HG03039 (cell line): ENCODE results near the gene SPIB.

Source experiments
- ATAC-seq: cut with Tn5 transposase; IDR thresholded peaks from one replicate; pipeline ENCODE4 v1.9.1; 2021; ENCODE audit warnings: mild to moderate bottlenecking, moderate library complexity; ENCODE audit not compliant: unreplicated experiment

SPIB gene

DNA sequence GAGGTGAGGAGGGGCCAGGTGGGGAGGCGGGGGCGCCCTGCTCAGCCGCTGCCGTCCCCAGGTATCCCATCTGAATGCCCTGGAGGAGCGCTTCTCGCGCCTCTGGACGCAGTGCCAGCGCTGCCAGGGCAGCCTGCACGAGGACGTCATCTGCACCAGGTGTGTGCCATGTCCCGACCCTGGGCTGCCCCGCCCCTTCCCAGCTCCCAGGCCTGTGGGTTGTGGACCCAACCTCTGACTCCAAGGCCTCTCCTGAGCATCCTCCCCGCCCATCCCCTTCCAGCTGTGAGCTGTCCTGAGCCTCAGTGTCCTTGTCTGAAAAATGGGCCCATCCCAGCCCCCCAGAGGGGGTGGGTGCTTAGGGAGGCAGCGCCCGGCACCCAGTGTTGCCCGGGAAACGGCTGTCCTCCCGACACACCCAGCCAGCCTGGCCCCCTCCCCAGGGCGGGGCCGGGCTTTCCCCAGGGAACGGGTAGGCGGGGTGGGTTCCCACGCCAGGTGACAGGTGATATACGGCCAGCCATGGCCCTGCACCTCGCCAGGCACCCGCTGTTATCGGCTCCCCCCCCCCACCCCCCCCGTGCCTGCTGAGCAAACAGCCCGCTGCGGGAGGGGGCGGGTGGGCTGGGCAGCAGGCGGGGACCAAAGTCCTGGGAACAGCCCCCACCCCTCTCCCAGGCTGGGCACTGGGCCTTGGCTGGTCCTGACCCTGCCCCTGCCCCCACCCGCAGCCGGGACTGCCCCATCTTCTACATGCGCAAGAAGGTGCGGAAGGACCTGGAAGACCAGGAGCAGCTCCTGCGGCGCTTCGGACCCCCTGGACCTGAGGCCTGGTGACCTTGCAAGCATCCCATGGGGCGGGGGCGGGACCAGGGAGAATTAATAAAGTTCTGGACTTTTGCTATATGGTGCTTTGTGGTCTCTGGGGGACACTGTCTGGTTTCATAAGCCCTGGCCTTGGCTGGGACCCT is 1.3 kb upstream of the SPIB start:
- no peak for ATAC-seq

DNA sequence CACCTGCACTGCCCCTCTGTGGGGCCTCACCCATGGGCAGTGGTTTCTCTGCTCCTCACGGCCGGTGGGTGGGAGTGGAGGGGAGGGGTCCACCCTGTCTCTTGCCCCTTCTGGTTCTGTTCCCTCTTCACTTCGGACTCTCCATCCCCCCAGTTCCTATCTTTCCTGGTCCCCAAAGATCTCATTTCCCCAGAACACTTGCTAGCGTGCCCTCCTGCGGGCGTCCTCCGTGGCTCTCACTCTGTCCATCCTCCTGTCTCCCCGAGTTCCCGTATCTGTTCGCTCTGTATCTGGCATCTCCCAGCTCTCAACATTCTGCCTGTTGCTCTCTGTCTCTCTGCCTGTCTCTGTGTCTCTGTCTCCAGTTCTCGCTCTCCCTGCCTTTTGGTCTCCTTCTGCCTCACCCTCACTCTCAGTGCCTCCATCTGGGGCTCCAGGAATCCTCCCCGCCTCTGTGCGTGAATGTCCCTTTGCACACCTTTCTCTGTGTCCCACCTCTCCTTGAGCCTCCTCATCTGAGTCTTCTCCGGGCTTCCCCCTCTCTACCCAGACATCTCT is 363 bp downstream of the SPIB start:
- no peak for ATAC-seq

DNA sequence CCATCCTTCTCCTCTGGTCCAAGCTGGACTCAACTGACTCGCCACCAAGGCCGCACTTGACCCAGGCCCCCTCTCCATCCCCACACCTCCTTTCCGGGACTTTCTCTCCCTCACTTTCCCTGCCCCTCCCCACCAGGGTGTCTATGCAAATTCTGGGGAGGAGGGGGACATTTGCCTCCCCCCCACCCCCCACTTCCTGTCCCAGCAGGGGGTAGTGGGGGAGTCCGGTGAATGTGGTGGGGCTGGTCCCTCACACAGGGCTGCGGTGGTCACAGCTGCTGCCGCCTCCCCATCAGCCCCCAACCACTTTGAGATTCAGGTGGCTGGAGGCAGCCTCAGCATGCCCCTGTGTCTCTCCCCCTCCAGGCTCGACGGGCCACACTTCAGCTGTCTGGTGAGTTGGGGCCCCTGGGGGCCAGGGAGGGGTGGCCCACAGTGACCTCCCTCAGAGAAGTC is 870 bp downstream of the SPIB start:
- no peak for ATAC-seq

DNA sequence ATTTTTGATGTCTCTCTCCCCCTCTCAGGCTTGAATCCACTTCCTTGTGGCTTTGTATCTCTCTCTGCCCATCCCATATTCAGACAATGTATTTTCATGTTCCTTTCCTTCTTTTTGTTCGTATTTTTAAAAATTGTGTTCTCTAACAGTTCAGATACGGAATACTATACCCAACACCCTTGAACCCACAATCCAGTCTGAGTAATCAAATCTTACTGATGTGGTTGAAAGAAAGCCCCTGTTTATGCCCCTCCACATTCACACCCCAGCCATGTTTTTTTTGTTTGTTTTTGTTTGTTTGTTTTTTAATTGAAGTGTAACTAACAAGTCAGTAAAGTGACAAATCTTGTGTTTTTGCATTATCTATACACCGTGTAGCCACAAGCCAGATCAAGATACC is 1.4 kb downstream of the SPIB start:
- no peak for ATAC-seq

DNA sequence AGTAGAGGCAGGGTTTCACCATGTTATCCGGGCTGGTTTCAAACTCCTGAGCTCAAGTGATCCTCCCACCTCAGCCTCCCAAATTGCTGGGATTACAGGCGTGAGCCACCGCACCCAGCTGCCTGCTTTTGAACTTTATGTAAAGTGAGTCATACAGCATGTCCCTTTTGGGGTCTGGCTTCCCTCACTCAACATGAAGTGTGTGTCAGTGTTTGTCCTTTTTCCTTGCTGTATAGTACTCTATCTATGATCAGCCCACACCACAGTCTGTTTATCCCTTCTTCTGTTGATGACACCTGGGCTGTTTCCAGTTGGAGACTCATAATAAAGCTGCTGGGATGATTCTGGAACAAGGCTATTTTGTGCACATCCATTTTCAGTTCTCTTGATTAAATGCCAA is 2.1 kb downstream of the SPIB start:
- ATAC-seq, result no peak

DNA sequence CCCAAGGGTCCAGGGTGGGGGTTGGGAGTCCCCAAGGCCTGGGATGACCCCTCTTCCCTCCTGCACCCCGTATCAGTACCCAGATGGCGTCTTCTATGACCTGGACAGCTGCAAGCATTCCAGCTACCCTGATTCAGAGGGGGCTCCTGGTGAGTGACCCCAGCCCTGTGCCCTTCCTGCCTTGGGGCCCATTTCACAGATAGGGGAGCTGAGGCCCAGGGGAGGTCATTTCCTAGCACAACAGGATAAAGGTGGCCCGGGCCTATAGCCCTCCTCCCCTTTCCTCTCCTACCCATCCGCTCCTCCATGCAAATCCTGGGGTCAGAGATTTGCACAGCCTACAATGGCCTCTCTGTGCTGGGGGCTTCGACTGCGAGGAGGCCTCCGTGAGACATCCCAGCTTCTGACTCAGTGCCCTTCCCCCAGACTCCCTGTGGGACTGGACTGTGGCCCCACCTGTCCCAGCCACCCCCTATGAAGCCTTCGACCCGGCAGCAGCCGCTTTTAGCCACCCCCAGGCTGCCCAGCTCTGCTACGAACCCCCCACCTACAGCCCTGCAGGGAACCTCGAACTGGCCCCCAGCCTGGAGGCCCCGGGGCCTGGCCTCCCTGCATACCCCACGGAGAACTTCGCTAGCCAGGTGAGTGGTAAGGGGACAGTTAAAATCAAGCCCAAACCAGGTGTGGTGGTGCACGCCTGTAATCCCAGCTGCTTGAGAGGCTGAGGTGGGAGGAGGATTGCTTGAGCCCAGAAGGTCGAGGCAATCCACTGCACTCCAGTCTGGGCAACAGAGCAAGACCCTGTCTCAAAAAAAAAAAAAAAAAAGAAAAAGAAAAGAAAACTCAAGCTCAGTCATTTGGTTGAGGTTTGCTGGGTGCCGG is 3.9 kb downstream of the SPIB start:
- ATAC-seq, result no peak

DNA sequence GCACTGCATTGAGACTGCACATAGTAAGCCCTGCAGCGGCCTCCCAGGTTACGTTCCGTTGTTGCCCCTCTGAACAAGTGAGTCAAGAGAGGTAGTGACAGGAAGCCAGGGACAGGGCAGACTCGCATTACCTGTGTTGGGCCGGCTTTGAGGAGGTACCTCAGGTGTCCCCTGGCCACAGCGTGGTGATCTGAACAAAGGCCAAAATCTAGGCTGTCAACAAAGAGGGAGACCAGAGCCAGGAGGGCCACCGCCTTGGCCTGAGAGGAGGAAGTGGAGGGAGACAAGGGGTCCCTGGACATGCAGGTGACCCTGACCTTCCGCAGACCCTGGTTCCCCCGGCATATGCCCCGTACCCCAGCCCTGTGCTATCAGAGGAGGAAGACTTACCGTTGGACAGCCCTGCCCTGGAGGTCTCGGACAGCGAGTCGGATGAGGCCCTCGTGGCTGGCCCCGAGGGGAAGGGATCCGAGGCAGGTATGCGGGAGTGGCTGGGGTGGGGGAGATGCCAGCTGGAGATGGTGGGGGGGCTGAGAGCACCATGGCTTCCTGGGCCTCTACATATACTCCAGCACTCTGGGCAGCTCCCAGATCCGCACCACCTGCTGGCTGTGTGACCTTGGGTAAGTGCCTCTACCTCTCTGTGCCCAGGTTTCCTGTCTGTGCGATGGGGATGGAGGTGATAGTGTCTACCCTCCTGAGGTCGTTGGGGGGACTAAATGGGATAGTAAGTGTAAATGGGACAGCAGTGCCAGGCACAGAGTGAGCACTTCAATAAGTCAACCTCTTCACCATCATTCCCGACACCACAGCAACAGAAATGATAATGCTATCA is 4.8 kb downstream of the SPIB start:
- no peak for ATAC-seq

DNA sequence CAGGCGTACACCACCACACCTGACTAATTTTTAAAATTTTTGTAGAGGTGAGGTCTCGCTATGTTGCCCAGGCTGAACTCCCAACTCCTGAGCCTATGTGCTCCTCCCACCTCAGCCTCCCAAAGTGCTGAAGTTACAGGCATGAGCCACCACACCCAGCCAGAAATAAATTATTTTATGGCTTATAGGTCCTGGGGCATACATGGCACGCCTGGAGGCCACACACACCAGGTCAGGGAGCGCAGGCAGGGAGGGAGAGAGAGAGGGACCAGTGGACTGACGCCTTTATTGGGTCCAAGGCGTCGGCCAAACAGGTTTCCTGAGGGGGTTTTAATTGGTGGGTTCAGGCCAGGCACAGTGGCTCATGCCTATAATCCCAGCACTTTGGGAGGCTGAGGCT is 6.8 kb downstream of the SPIB start:
- no peak for ATAC-seq

DNA sequence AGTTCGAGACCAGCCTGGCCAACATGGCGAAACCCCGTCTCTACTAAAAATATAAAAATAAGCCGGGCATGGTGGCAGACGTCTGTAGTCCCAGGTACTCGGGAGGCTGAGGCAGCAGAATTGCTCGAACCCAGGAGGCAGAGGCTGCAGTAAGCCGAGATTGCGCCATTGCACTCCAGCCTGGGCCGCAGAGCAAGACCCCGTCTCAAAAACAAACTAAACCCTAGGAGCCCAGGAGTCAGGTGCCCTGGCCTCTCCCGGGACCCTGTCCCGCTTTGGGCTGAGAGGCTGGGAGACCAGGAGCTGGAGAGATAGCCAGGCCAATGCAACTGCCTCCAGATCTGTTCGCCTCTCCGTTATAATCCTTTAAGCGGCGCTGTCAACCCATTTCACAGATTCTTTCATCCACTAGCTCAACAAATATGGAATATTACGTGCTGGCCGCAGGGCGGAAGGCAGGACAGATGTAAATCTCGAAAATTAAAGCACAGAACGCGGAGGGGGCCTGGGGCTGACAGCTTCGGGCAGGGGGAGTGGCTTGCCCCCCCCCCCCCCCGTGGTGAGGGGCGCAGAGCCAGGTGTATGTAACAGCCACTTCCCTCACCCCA is 8.7 kb downstream of the SPIB start:
- ATAC-seq, result no peak

DNA sequence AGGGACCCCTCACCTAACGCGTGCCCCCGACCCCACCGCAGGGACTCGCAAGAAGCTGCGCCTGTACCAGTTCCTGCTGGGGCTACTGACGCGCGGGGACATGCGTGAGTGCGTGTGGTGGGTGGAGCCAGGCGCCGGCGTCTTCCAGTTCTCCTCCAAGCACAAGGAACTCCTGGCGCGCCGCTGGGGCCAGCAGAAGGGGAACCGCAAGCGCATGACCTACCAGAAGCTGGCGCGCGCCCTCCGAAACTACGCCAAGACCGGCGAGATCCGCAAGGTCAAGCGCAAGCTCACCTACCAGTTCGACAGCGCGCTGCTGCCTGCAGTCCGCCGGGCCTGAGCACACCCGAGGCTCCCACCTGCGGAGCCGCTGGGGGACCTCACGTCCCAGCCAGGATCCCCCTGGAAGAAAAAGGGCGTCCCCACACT is 9.3 kb downstream of the SPIB start:
- ATAC-seq, result no peak

DNA sequence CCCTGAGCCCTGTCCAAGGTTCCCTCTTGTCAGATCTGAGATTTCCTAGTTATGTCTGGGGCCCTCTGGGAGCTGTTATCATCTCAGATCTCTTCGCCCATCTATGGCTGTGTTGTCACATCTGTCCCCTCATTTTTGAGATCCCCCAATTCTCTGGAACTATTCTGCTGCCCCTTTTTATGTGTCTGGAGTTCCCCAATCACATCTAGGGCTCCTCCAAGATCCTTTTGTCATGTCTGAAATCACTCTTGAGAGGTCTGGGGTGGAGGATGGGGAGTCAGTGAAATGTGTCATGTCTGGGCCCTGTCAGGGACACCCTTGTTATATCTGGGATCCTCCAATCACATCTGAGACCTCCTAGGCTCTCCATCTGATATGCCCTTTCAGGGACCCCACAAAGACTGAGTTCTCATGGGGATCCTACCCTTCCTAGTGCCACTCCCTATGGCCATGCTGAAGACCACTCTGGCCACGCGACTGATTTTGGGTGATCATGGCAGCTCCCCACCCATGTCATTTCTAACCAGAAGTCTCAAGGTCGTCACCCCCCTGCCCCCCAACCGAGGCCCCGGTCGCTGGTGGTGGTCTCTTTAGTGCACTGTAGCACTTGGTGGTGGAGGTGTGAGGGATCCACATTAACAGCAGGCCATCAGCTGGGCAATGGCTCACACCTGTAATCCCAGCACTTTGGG is 10.2 kb downstream of the SPIB start:
- ATAC-seq, result no peak

DNA sequence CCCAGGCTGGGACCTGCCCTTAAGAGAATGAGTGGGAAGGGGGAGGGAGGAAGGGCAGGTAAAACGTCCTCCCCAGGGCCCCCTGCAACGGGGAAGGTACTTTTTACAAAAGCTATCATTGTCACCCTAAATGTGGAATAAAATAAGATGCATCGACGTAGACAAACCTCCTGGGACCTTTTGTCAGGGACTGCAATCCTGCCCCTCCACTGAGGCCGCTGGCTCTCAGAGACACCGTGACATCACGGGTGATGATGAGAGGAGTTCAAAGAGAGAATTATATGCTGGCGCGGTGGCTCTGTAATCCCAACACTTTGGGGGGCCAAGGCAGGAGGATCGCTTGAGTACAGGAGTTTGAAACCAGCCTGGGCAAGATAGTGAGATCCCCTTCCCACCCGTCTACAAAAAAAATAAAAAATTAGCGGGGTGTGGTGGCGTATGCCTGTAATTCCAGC is 12.2 kb downstream of the SPIB start:
- ATAC-seq, result no peak

DNA sequence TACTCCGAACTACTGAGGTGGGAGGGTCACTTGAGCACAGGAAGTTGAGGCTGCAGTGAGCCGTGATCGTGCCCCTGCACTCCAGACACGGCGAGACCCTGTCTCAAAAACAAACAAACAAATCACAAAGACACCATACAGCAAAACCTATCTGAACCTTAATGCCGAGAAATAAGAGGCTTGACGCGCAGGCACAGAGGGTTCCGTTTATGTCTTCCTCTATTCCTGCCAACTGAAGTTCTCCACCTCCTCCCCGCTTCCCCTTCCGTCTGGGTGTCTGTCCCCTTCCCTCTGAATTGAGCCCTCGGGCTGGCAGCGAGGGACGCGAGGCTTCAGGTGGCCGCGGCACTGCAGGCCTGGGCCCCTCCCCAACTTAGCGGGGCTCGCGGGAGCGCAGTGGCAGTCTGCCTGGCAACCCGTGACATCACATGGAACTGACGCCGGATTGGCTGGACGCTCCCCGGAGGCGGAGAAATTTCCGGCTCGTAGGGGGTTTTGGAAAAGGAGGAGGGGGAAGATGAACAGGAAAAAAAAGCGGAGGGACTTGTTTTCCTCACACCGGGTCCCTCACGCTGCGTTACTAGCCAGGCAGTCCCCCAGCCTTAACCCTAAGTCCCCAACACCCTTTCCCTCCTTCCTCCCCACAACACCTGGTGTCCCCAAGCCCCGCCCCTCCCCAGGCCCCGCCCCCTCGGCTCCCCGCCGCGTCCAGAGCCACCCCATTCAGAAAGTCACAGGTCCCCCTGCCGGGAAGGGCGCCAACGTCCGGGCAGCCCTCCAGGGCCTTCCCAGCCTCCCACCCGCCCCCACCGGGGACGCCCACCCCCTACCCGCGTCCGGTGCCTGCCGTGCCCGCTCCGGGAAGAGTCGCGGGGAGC is 12.8 kb downstream of the SPIB start:
- peak; percentile 62 for ATAC-seq

DNA sequence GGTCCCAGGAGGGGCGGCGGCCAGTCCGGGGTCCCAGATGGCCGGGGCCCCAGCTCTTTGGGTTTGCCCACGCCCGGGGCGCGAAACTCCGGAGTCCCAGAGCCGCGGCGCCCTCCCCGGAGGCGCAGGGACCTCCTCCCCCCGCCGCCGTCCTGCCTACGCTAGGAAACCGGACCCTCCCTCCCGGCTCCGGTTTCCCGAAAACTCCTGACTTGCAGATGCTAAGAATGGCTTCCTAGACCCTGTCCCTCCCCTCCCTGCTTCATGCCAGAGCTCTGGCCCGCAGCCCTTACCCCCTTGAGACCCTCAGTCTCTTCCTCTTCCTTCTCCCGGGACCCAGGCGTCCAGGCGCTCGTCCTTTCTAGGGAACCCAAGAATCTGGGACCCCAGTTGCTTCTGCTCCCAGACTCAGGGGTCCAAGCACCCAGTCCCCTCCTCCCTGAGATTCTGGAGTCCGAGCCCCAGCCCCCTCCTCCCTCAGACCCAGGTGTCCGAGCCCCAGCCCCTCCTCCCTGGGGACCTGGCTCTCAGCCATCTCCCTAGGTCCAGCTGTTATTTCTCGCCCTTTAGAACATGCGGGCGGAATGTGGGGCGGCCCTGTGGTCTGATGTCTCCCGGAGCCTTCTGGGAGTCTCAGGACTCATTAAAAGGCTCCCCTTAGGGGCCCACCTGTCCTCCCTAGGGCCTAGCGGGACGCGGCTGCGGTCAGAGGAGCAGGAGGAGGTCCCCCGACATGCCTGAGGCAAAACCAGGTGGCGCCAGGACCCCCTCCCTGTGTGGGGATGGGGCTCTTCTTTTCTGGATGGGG is 13.7 kb downstream of the SPIB start, which contains the start of gene MYBPC2:
MYBPC2 (plus strand) TSS at position 672 of the 808 bp plus-strand sequence; CDS start at position 734, 62 bp downstream.
- ATAC-seq, result no peak

DNA sequence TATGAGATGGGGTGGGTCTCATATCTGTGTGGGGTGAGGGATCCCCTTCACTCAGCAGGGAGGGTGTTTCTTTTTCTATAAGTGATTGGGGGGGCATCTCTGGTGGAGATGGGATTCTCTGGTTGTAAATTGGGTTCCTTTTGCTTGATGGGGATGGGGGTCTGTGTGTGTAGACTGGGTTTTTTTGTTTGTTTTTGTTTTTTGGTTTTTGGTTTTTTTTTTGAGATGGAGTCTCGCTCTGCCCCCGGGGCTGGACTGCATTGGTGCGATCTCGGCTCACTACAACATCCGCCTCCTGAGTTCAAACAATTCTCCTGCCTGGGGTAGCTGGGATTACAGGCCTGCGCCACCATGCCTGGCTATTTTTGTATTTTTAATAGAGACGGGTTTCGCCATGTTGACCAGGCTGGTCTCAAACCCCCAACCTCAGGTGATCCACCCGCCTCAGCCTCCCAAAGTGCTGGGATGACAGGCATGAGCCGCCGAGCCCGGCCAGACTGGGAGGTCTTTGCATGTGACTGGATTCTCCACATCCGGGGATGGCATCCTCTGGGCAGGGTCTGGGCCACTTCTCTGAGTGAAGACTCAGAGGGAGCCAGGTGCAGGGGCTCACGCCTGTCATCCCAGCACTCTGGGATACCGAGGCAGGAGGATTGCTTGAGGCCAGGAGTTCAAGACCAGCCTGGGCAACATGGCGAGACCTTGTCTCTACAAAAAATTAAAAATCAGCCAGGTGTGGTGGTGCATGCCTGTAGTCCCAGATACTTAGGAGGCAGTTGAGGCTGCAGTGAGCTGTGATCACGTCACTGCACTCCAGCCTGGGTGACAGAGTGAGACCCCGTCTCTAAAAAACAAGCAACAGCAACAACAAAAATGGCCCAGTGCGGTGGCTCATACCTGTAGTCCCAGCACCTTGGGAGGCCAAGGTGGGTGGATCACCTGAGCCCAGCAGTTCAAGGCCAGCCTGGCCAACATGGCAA is 14.8 kb downstream of the SPIB start:
- ATAC-seq, result no peak

DNA sequence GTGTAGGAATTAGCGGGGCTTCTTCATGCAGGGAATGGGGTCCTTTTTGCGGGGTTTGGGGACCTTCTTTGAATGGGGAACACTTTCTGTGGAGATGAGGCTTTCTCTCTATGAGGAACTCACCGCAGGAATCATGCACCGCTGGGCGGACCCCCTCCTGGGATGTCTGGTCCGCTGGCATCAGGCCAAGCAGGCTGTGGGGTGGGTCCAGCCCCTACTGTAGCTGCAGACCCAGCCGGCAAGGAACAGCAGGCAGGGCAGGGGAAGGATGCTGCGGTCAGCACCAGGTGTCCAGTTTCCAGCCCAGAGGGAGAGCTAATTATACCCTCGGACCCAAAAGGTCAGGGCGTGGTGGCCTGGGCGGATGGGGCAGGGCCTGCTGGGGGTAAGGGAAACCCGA is 15.8 kb downstream of the SPIB start:
- ATAC-seq, result no peak
